Activated naive CD4-positive, alpha-beta T cell treated with Interleukin-2 at 50 U/mL for 16 hours (primary cell): Measurements from ENCODE around the gene RAB24.
A peak's percentile ranks its signal among the peaks of the same experiment; 100 is the strongest.

ENCODE experiments used
- DNase-seq: peaks from one replicate; pipeline ENCODE4 v3.0.0-alpha.2; 2020

Gene RAB24

GRCh38 chr5:177332896-177333260 lies 29.4 kb upstream of the RAB24 start:
- no peak for DNase-seq

- no peak for DNase-seq
These were observed 28.7 kb upstream of the RAB24 start for GRCh38 chr5:177332031-177332895.

GRCh38 chr5:177330991-177331842 lies 27.7 kb upstream of the RAB24 start:
- no peak for DNase-seq

DNA sequence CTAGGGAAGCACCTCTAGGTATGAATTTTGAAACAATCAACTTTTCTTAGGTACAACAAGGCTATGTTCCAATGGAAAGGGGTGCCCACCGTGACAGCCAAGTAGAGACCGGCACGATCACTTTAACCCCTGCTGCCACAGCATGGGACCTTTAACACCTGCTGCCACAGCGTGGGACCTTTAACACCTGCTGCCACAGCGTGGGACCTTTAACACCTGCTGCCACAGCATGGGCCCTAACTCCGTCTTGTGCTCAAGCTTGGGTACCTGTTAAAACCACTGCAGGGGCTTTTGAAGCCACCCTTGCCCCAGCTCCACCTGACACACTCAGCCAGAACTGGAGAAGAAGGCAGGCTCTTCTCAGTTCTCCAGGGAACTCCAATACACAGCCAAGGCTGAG lies 26.4 kb upstream of the RAB24 start:
- DNase-seq: no peak

- DNase-seq: no peak
These were observed 25.2 kb upstream of the RAB24 start for GRCh38 chr5:177328545-177329231.

DNA sequence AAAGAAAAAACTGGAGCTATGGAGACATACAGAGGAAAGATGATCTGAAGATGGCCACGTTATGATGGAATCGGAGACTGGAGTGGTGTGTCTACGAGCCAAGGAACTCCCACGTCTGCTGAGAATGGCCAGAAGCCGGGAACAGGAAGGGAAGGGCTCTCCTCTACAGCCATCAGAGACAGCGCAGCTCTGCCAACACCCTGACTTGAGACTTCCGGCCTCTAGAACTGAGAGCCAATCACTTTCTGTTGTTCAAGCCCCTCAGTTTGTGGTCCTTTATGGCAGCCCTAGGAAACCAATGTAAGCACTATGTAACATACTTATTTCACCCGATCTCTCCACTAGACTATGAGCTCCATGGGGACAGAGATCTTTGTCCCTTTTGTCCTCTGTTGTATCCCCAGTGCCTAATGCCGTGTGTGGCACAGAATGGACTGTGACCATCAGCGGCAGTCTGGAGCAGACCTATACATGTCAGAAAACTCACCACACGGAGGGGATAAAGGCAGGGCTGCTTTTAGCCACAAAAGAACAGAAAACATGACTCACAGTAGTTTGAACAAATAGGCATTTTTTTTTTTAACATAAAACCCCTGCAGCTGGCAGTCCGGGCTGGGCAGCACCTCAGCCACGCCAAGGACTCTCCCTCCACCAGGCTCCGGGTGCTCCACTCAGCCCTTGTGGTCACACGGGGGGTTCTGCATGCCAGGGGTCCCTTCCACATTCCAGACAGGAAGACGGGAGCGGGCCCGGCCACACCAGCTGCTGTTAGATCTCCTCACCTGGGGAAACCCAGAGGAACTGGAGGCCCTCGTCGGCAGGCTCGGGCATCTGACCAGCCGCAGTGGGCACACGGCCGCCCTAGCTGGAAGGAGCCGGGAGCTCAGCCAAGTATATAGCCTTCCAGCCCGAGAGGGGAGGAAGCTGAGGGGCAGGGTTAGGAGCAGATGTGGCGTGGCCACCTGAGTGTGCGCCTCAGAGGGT lies 24.3 kb upstream of the RAB24 start:
- no peak for DNase-seq

- DNase-seq: no peak
These were observed 22.4 kb upstream of the RAB24 start for GRCh38 chr5:177325868-177326381.

DNA sequence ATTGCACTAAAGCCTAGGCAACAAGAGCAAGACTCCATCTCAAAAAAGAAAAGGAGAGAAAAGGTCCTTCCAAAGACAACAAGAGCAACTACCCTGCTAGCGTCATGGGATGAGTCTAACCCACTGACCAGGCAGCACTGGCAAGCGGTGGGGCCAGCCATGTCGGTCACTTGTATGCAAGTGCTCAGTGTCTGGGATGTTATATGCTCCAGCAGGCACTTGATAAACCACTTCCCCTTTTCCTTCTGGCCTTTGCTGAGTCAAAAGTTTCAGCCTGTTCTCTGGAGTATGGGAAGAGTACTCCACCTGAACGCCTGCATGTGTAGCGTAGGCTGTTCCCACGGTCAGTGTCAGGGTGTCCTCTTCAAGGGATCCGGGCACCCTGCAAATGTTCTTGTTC lies 17.4 kb upstream of the RAB24 start:
- DNase-seq: no peak

GRCh38 chr5:177319913-177320588 lies 16.5 kb upstream of the RAB24 start:
- peak; percentile 16 for DNase-seq

DNA sequence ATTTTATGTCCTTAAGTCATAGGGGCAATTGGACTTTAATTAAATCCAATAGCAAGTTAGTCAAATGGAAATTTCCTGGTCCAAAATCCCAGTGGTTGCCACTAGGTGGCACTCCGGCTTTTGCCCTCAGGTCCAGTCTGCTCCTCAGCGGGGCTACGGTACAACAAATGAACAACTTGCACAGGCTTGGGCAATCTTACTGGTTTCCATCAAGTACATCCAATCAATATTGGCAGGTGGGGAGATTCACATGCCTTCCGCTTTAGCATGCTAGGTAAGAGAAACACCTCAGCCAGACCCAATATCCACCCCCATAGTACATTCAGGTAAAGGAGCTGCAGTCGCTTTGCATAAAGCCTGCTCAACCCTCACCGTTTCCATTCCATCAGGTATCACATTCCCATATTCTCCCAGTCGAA lies 14.4 kb upstream of the RAB24 start:
- DNase-seq: peak; percentile 80

GRCh38 chr5:177316005-177316404 lies 12.5 kb upstream of the RAB24 start:
- no peak for DNase-seq

DNA sequence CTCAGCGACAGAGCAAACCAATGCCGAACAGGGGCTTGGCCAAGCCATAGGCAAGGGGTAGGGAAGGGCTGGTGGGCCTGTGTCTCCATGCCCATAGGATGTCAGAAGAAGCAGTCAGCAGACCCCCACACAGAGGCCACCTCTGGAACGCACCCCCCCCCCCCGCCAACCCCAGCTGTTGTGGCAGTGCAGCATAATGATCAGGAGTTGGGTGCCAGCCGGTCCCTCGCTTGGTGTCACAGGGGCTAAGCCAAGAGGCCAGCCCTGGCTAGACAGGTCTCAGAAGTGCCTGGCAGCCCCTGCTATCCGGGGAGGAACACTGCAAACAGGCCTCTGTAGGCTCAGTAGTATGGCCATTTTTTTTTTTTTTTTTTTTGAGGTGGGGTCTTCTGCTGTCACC lies 11.9 kb upstream of the RAB24 start:
- no peak for DNase-seq

DNA sequence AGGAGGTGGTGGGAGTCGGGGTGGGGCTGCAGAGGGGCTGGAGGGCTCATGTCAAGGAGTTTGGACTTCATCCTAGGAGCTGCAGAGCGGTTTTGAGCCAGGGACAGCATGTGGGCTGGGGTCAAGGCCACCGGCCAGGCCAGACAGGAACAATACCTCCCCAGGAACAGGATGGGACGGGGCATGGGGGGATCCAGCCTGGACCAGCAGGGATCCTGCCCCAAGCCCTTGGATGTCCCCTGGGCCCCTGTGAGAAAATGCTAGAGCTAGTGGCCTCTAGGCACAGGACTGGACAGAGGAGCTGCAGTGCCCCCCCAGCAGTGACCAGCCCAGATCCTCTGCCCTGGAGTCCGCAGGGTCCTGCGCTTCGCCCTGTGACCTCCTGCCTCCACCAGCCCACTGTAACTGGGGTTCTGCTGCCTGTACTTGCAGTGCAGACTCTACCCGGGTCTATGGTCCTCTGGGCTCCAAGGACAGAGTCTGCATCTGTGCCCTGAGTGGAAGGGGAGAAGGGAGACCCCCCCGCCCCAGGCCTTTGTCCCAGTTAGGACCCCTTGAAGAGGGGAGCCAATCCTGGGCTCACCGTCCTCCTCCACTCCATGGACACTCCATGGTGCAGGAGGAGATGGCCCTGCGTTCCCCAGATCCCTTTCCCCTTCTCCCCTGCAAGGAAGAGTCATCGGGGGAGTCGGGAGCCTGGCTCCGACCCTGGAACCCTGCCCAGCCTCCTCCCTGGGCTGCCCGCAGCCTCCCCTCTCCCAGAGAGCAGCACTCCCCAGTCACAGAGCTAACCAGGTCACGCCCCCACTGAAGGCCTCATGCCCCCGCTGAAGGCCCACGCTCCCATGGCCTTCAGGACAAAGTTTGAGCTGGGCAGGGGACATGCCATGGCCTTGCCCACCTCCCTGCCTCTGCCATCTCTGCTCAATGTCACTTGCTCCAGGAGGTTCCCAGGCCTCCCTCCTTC lies 11.1 kb upstream of the RAB24 start:
- DNase-seq: no peak

GRCh38 chr5:177313561-177314259 lies 10.2 kb upstream of the RAB24 start:
- DNase-seq: no peak

DNA sequence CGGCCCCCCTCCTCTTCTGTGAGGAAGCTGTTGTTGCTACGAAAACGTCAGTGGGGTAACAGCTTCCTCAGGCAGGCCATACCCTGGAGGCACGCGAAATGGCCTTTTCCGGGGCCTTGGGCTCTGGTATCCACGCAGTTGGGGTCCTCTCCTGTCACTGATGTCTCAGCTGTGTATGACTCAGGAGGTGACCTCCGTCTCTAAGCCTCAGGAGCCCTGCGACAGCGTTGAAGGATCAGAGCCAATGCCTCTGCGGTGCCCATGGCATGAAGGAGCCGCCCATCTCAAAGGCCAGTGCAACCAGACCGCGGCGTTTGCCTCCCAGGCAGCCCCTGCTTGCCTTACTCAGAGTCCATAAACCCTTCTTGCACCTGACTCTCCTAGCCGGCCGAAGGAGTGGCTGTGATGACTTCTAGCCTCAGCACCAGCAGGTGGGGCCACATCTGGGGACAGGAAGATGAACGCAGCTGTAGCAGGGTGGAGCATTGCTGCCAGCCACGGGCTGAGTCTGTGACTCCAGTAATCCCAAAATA lies 9.2 kb upstream of the RAB24 start:
- DNase-seq: peak; percentile 23

GRCh38 chr5:177311723-177312648 lies 8.5 kb upstream of the RAB24 start, which contains the start of gene MXD3:
MXD3 (minus strand) TSS chr5:177311898; CDS start chr5:177311830, 68 bp downstream.
- DNase-seq: peak; percentile 96

- no peak for DNase-seq
These were observed 7.8 kb upstream of the RAB24 start for GRCh38 chr5:177311392-177311722.
